ENCODE results near the gene CXCL8.

DNA sequence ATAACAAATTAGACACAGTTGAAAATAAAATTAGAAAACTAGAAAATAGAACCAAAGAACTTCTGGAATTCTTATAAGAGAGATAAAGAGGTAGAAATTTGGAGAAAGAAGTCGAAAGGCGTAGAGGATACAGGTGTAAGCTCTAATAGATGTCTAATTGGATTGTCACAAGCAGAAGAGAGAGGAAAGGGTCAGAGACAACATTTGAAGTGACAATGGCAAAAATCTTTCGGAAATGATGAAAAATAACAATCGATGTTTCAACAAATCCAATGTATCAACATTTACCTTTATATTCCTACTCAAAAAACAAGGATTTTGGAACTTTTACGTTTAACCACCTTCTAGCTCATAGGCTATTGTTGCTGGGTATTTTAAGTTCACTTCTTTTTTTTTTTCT is 3.8 kb downstream of the CXCL8 start:
- TF ChIP-seq, protein P1, sequence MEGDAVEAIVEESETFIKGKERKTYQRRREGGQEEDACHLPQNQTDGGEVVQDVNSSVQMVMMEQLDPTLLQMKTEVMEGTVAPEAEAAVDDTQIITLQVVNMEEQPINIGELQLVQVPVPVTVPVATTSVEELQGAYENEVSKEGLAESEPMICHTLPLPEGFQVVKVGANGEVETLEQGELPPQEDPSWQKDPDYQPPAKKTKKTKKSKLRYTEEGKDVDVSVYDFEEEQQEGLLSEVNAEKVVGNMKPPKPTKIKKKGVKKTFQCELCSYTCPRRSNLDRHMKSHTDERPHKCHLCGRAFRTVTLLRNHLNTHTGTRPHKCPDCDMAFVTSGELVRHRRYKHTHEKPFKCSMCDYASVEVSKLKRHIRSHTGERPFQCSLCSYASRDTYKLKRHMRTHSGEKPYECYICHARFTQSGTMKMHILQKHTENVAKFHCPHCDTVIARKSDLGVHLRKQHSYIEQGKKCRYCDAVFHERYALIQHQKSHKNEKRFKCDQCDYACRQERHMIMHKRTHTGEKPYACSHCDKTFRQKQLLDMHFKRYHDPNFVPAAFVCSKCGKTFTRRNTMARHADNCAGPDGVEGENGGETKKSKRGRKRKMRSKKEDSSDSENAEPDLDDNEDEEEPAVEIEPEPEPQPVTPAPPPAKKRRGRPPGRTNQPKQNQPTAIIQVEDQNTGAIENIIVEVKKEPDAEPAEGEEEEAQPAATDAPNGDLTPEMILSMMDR (IDR thresholded peaks at IDR 0.05) = no peak
- TF ChIP-seq TCF7L2 (IDR thresholded peaks at IDR 0.05; ENCODE audit: low read depth, low read length) = no peak
- no peak for TF ChIP-seq SIN3A (IDR thresholded peaks at IDR 0.05; ENCODE audit: borderline replicate concordance, insufficient read depth, low read depth, low read length)
- TF ChIP-seq, protein P2, sequence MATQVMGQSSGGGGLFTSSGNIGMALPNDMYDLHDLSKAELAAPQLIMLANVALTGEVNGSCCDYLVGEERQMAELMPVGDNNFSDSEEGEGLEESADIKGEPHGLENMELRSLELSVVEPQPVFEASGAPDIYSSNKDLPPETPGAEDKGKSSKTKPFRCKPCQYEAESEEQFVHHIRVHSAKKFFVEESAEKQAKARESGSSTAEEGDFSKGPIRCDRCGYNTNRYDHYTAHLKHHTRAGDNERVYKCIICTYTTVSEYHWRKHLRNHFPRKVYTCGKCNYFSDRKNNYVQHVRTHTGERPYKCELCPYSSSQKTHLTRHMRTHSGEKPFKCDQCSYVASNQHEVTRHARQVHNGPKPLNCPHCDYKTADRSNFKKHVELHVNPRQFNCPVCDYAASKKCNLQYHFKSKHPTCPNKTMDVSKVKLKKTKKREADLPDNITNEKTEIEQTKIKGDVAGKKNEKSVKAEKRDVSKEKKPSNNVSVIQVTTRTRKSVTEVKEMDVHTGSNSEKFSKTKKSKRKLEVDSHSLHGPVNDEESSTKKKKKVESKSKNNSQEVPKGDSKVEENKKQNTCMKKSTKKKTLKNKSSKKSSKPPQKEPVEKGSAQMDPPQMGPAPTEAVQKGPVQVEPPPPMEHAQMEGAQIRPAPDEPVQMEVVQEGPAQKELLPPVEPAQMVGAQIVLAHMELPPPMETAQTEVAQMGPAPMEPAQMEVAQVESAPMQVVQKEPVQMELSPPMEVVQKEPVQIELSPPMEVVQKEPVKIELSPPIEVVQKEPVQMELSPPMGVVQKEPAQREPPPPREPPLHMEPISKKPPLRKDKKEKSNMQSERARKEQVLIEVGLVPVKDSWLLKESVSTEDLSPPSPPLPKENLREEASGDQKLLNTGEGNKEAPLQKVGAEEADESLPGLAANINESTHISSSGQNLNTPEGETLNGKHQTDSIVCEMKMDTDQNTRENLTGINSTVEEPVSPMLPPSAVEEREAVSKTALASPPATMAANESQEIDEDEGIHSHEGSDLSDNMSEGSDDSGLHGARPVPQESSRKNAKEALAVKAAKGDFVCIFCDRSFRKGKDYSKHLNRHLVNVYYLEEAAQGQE (IDR thresholded peaks at IDR 0.05; ENCODE audit: insufficient read depth in 1 of 2, low read depth in 2 of 2, low read length in 1 of 2) = no peak

Measured in Panc1 (cell line).